ENCODE data around the gene EME1.

Gene EME1

DNA sequence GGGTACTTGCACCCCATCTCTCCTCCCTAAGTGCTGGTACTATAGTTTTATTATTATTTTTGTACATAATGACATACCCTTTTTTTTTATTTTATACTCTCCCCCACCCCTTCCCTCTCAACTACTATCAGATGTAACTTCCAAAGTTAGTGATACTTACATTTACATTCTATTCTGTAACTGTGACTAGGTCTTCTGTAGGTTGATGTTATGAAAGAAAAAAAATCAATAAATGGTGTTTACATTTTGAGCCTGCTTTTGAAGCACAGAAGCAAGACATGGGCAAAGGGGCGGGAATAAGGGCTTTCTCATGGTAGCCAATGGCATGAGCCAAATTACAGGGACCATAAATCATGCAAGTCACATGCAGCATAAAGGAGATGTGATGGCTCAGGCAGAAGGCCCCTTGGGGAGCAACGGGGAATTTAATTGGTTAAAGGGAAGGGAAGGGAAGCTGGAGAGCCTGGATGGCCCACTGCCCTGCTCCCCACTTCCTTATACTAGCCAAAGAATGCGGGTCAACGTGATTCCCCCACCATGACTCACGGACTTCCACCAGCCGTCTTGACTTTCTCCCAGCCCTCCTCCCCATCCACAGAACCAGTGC, 50.6 kb downstream of the EME1 start:
- Histone ChIP-seq H3K27me3 (replicated peaks; ENCODE audit: insufficient read depth, low read length) (no peaks in the 10 kb centered on the region), H3K4me2 (ENCODE audit: low read depth, low read length) (no peak overlapping the region), H2AFZ (ENCODE audit: low read length) (no peak overlapping the region), H3K4me3 (ENCODE audit: low read length) (no peak overlapping the region), H3K9me2 (replicated peaks; ENCODE audit: insufficient read depth, low read length) (no peaks in the 10 kb centered on the region), H3K4me1 (ENCODE audit: low read length) (peaks cover 17% of the 10 kb centered on the region), H4K20me1 (ENCODE audit: insufficient read depth, low read length) (no peaks in the 10 kb centered on the region), H3F3A (ENCODE audit: insufficient read depth, low read length) (peaks cover 13% of the 10 kb centered on the region), H3K9ac (ENCODE audit: low read length) (no peak overlapping the region), H3K36me3 (replicated peaks; ENCODE audit: insufficient read depth, low read length) (no peaks in the 10 kb centered on the region), H3K79me2 (ENCODE audit: low read length) (0 out of 2 replicates have a peak, but pooled peaks cover 5% of the 10 kb centered on the region), H3K9me3 (replicated peaks; ENCODE audit: insufficient read depth, low read length) (no peaks in the 10 kb centered on the region), H3K27ac (ENCODE audit: low read length) (no peak overlapping the region)
- DNase-seq = no peak
- TF ChIP-seq EZH2phosphoT487 (IDR thresholded peaks at IDR 0.05; ENCODE audit: low read length) (no peak), EZH2 (optimal IDR thresholded peaks at IDR 0.05; ENCODE audit: low read depth, low read length) (no peak)
- TF ChIP-seq, protein P1, sequence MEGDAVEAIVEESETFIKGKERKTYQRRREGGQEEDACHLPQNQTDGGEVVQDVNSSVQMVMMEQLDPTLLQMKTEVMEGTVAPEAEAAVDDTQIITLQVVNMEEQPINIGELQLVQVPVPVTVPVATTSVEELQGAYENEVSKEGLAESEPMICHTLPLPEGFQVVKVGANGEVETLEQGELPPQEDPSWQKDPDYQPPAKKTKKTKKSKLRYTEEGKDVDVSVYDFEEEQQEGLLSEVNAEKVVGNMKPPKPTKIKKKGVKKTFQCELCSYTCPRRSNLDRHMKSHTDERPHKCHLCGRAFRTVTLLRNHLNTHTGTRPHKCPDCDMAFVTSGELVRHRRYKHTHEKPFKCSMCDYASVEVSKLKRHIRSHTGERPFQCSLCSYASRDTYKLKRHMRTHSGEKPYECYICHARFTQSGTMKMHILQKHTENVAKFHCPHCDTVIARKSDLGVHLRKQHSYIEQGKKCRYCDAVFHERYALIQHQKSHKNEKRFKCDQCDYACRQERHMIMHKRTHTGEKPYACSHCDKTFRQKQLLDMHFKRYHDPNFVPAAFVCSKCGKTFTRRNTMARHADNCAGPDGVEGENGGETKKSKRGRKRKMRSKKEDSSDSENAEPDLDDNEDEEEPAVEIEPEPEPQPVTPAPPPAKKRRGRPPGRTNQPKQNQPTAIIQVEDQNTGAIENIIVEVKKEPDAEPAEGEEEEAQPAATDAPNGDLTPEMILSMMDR (IDR thresholded peaks at IDR 0.05; ENCODE audit: low read length) = no peak

DNA sequence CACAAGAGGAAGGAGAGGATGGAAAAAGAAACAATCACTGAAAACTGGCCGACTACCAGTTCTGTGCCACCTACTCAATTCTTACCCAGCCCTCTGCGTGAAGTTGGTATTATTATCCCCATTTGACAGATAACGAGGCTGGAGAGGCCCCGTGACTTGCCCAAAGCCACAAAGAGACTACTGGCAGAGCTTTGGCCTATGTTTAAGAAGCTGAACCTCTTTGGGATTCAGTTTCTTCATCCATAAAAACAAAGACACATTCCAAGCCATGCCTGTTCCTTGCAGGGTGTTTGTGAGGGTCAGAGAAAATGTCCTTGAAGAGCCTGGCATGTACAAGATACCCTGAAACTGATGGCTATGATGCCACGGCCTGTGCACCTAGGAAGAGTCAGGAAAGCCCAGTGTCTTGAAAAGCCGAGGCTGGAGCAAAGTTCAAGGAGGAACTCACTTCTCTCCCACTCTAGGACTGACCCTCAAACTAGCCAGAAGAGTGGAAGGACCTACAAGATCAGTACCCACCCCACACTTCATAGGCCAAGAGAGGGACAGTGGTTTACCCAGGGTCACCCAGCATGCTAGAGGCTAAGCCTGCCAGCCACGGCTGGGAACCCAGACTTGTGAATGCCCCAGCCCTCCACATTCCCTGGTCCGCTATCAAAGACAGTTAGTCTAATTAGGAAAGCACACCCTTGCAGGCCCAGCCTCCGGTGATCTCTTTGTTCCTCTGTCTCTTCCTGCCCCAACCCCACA, 51.4 kb downstream of the EME1 start:
- no peak overlapping the region for H3K9ac ChIP-seq (ENCODE audit: low read length)
- peaks cover 13% of the 10 kb centered on the region for H3F3A ChIP-seq (ENCODE audit: insufficient read depth, low read length)
- DNase-seq = no peak
- no peak overlapping the region for H2AFZ ChIP-seq (ENCODE audit: low read length)
- H4K20me1 ChIP-seq (ENCODE audit: insufficient read depth, low read length) = no peaks in the 10 kb centered on the region
- H3K4me2 ChIP-seq (ENCODE audit: low read depth, low read length) = no peak overlapping the region
- H3K9me3 ChIP-seq (replicated peaks; ENCODE audit: insufficient read depth, low read length) = no peaks in the 10 kb centered on the region
- 0 out of 2 replicates have a peak, but pooled peaks cover 10% of the 10 kb centered on the region for H3K79me2 ChIP-seq (ENCODE audit: low read length)
- H3K9me2 ChIP-seq (replicated peaks; ENCODE audit: insufficient read depth, low read length) = no peaks in the 10 kb centered on the region
- peaks cover 17% of the 10 kb centered on the region for H3K4me1 ChIP-seq (ENCODE audit: low read length)
- no peak overlapping the region for H3K4me3 ChIP-seq (ENCODE audit: low read length)
- H3K36me3 ChIP-seq (replicated peaks; ENCODE audit: insufficient read depth, low read length) = no peaks in the 10 kb centered on the region
- no peak for TF ChIP-seq EZH2 (optimal IDR thresholded peaks at IDR 0.05; ENCODE audit: low read depth, low read length)
- TF ChIP-seq EZH2phosphoT487 (IDR thresholded peaks at IDR 0.05; ENCODE audit: low read length) = no peak
- TF ChIP-seq, protein P1 (IDR thresholded peaks at IDR 0.05; ENCODE audit: low read length) = no peak
- no peak overlapping the region for H3K27ac ChIP-seq (ENCODE audit: low read length)
- H3K27me3 ChIP-seq (replicated peaks; ENCODE audit: insufficient read depth, low read length) = no peaks in the 10 kb centered on the region

DNA sequence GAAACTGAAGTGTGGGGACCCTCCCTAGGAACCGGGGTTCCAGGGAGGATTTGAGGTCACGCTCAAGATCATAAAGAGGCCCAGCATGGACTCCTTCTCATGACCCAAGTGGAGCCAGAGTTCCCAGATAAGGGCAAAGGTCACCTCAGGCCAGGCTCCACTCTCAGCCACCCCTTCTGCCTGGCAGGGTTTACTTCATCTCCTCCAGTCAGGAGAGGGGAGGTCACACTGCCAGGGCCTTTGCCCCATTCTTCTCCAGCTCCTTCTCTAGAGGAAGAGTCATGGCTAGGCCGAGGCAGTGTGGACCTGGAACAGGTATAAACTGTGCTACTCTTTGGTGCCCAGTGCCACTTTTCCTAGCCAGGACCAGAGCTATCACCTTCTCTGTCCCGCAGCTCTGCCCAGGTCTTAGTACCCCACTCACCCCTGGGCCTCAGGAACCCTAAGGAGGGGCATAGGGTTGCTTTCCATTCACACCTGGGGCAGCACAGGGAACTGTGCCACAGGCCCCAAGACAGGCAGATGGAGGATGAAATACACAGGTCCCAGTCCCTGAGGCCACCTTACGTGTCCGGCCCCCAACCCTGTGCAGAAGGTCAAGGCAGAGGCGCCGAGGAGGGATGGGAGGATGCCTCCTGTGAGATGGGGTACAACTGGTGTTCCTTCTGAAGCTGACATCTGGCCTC, 52.1 kb downstream of the EME1 start:
- peak overlapping the region; percentile 66 for H3K4me3 ChIP-seq (ENCODE audit: low read length)

More for the DNA sequence above, 52.1 kb downstream of the EME1 start:
- H2AFZ ChIP-seq (ENCODE audit: low read length) = peak overlapping the region; percentile 93
- no peak for TF ChIP-seq EZH2phosphoT487 (IDR thresholded peaks at IDR 0.05; ENCODE audit: low read length)
- TF ChIP-seq, protein P1 (IDR thresholded peaks at IDR 0.05; ENCODE audit: low read length) = no peak
- no peak for DNase-seq
- peak overlapping the region; percentile 90 for H3K4me2 ChIP-seq (ENCODE audit: low read depth, low read length)
- no peaks in the 10 kb centered on the region for H3K9me2 ChIP-seq (replicated peaks; ENCODE audit: insufficient read depth, low read length)
- H3K9ac ChIP-seq (ENCODE audit: low read length) = peak overlapping the region; percentile 48; the same call in 1 of the 2 replicates
- no peaks in the 10 kb centered on the region for H3K27me3 ChIP-seq (replicated peaks; ENCODE audit: insufficient read depth, low read length)
- H3F3A ChIP-seq (ENCODE audit: insufficient read depth, low read length) = peaks cover 13% of the 10 kb centered on the region
- 0 out of 2 replicates have a peak, but pooled peaks cover 10% of the 10 kb centered on the region for H3K79me2 ChIP-seq (ENCODE audit: low read length)
- no peaks in the 10 kb centered on the region for H4K20me1 ChIP-seq (ENCODE audit: insufficient read depth, low read length)
- H3K9me3 ChIP-seq (replicated peaks; ENCODE audit: insufficient read depth, low read length) = no peaks in the 10 kb centered on the region
- H3K36me3 ChIP-seq (replicated peaks; ENCODE audit: insufficient read depth, low read length) = no peaks in the 10 kb centered on the region
- no peak overlapping the region for H3K27ac ChIP-seq (ENCODE audit: low read length)
- H3K4me1 ChIP-seq (ENCODE audit: low read length) = peaks cover 17% of the 10 kb centered on the region
